ENCODE results near the gene FAXC. TPM values are rescaled to one million over a fixed set of nuclear protein-coding genes. Genes with fewer than 3 reads are reported as not detected.

Gene FAXC
- total RNA-seq, 4 donors from 2014 or later, result 0.04 to 3.6 (median 1.3) TPM

GRCh38 chr6:99308788-99309187 lies 40.7 kb downstream of the FAXC start:
- TF ChIP-seq POLR2A (IDR thresholded peaks at IDR 0.05), result no peak
- TF ChIP-seq, protein P1, sequence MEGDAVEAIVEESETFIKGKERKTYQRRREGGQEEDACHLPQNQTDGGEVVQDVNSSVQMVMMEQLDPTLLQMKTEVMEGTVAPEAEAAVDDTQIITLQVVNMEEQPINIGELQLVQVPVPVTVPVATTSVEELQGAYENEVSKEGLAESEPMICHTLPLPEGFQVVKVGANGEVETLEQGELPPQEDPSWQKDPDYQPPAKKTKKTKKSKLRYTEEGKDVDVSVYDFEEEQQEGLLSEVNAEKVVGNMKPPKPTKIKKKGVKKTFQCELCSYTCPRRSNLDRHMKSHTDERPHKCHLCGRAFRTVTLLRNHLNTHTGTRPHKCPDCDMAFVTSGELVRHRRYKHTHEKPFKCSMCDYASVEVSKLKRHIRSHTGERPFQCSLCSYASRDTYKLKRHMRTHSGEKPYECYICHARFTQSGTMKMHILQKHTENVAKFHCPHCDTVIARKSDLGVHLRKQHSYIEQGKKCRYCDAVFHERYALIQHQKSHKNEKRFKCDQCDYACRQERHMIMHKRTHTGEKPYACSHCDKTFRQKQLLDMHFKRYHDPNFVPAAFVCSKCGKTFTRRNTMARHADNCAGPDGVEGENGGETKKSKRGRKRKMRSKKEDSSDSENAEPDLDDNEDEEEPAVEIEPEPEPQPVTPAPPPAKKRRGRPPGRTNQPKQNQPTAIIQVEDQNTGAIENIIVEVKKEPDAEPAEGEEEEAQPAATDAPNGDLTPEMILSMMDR (IDR thresholded peaks at IDR 0.05), result no peak
- H3K4me3 ChIP-seq (ENCODE audit: low read depth, poor library complexity, severe bottlenecking), result no peak overlapping the region
- WGBS, 2 donors, result 77 to 81% methylated on average over 3 of the region's 3 CpGs
- DNase-seq (ENCODE audit: low spot score in 2 of 2), result no peak
- intact Hi-C loops (cut with DNase I; ENCODE audit: low total_unique reads), result no loop called here

GRCh38 chr6:99307295-99307907 lies 42.1 kb downstream of the FAXC start:
- TF ChIP-seq, protein P1 (IDR thresholded peaks at IDR 0.05), result no peak
- no peak for TF ChIP-seq POLR2A (IDR thresholded peaks at IDR 0.05)
- no peak overlapping the region for H3K4me3 ChIP-seq (ENCODE audit: low read depth, poor library complexity, severe bottlenecking)
- intact Hi-C loops (cut with DNase I; ENCODE audit: low total_unique reads), result no loop called here
- DNase-seq (ENCODE audit: low spot score in 2 of 2), result no peak
- 92 to 93% methylated on average over 11 of the region's 11 CpGs for whole genome bisulfite sequencing, 2 donors

DNA sequence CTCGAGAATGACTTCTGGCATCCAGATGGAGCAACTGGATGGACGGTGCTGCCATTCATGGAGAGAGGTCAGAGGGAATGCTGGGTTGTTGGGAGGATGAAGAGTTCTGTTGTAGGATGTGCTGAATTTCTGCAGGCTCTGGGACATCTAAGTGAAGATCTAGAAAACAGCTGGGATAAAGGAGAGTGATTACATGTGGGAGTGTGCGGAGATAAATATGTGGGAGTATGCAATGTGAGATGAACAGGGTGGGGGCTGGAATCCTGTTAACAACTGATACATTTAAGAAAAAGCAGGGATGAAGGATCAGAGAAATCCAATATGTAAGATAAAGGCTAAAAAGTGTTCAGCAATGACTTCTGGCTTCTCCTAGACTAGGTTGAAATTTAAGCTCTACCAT lies 43.1 kb downstream of the FAXC start:
- TF ChIP-seq, protein P1 (IDR thresholded peaks at IDR 0.05), result no peak
- no peak for TF ChIP-seq POLR2A (IDR thresholded peaks at IDR 0.05)
- no peak overlapping the region for H3K4me3 ChIP-seq (ENCODE audit: low read depth, poor library complexity, severe bottlenecking)
- intact Hi-C loops (cut with DNase I; ENCODE audit: low total_unique reads), result no loop called here
- WGBS, 2 donors, result 44 to 70% methylated on average over 3 of the region's 3 CpGs
- DNase-seq (ENCODE audit: low spot score in 2 of 2), result no peak

- no peak for DNase-seq (ENCODE audit: low spot score in 2 of 2)
- intact Hi-C loops (cut with DNase I; ENCODE audit: low total_unique reads), result no loop called here
- TF ChIP-seq, protein P1 (IDR thresholded peaks at IDR 0.05), result no peak
- TF ChIP-seq POLR2A (IDR thresholded peaks at IDR 0.05), result no peak
- H3K4me3 ChIP-seq (ENCODE audit: low read depth, poor library complexity, severe bottlenecking), result no peak overlapping the region
- WGBS, 2 donors, result 93 to 94% methylated on average over 5 of the region's 5 CpGs
These were observed 44.4 kb downstream of the FAXC start for GRCh38 chr6:99305021-99305554.

DNA sequence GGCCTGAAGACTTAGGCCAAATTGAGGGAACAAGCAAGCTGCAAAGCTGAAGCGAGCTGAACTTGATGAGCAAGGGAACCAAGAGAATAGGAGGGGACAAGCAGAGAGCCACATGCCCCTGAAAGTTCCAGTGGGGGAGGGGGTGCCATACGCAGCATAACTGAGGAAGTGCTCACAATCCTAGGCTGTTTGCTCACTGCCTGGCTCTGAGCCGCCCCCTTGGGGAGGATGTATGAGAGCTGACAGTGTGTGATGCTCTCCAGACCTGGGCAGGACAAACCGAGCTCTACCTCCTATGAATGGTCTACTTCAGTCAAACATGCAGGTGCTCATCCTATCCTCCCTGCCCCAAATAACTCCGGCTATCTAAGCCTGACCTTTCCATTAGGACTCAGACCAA lies 52.1 kb downstream of the FAXC start:
- no peak overlapping the region for H3K4me3 ChIP-seq (ENCODE audit: low read depth, poor library complexity, severe bottlenecking)
- TF ChIP-seq POLR2A (IDR thresholded peaks at IDR 0.05), result no peak
- TF ChIP-seq, protein P1 (IDR thresholded peaks at IDR 0.05), result no peak
- intact Hi-C loops (cut with DNase I; ENCODE audit: low total_unique reads), result no loop called here
- WGBS, 2 donors, result 77 to 87% methylated on average over 5 of the region's 5 CpGs
- DNase-seq (ENCODE audit: low spot score in 2 of 2), result no peak

DNA sequence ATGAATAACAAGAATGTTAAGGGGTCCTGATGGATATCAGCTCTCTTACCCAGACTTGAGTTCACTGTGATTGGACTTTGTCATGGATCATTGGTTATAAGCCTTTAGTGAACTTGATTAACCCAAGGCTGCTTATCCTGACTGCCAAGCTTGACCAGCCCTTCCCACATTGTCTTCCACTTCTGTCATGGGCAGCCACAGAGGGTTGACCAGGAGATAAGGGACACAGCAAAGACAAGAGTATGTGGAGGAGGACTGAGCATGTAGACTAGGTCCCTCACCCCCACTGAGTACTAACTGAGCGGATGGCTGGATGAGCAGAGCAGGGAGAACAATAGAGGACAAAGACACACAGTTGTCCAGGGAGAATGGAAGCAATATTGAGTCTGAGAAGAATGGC lies 52.5 kb downstream of the FAXC start:
- no peak for DNase-seq (ENCODE audit: low spot score in 2 of 2)
- H3K4me3 ChIP-seq (ENCODE audit: low read depth, poor library complexity, severe bottlenecking), result no peak overlapping the region
- intact Hi-C loops (cut with DNase I; ENCODE audit: low total_unique reads), result no loop called here
- 93 to 95% methylated on average over 1 of the region's 1 CpG for WGBS, 2 donors
- TF ChIP-seq POLR2A (IDR thresholded peaks at IDR 0.05), result no peak
- TF ChIP-seq, protein P1 (IDR thresholded peaks at IDR 0.05), result no peak

All from lower leg skin (tissue), 4 donors.